ENCODE data around the gene ENAM. TPM values are rescaled to one million over a fixed set of nuclear protein-coding genes. Genes with fewer than 3 reads are reported as not detected.

Gene ENAM, protein sequence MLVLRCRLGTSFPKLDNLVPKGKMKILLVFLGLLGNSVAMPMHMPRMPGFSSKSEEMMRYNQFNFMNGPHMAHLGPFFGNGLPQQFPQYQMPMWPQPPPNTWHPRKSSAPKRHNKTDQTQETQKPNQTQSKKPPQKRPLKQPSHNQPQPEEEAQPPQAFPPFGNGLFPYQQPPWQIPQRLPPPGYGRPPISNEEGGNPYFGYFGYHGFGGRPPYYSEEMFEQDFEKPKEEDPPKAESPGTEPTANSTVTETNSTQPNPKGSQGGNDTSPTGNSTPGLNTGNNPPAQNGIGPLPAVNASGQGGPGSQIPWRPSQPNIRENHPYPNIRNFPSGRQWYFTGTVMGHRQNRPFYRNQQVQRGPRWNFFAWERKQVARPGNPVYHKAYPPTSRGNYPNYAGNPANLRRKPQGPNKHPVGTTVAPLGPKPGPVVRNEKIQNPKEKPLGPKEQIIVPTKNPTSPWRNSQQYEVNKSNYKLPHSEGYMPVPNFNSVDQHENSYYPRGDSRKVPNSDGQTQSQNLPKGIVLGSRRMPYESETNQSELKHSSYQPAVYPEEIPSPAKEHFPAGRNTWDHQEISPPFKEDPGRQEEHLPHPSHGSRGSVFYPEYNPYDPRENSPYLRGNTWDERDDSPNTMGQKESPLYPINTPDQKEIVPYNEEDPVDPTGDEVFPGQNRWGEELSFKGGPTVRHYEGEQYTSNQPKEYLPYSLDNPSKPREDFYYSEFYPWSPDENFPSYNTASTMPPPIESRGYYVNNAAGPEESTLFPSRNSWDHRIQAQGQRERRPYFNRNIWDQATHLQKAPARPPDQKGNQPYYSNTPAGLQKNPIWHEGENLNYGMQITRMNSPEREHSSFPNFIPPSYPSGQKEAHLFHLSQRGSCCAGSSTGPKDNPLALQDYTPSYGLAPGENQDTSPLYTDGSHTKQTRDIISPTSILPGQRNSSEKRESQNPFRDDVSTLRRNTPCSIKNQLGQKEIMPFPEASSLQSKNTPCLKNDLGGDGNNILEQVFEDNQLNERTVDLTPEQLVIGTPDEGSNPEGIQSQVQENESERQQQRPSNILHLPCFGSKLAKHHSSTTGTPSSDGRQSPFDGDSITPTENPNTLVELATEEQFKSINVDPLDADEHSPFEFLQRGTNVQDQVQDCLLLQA
- under 0.01 TPM for total RNA-seq

DNA sequence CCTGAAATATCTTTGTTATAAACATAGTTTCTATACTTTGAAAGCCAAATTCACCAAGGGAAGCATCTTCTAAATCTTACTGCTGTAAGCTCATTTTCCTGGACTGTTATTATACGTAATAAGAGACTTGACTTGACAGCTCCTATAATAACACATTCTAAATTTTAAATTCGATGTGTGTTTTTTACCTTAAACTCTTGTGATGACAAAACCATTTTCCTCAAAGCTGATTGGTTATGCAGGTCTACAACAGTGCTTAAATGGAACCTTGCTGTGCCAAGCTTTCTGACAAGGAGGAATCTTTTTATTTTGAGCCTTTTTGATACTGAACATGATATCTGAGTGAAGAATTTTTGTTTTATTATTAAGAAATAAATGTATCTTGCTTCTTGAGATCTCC, at the start of gene ENAM:
ENAM (plus strand) TSS at position 301 of the 400 bp plus-strand sequence. CDS start 757 bp downstream, outside the sequence.
- DNase-seq (ENCODE audit: low spot score in 2 of 2) (no peak), FAIRE-seq (no peak)

DNA sequence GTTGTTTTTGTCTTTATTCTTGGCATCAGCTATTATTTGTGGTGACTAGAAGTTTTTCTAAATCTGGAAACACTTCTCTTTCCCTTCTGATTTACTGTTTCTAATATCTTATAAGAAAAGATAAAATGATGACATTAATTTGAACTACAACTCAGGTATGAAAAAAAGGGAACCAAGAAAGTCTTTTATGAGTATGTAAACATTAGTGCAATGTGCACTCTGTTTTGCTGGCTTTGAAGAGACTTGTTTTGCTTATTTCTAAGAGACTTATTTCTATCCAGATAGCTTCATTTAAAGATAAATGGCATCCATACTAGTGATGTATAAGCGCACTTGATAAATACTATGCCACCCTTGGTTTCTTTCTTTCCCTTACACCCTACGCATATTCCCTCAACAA, 46.6 kb upstream of the ENAM start:
- DNase-seq (ENCODE audit: low spot score in 2 of 2), result no peak
- no peak for FAIRE-seq

DNA sequence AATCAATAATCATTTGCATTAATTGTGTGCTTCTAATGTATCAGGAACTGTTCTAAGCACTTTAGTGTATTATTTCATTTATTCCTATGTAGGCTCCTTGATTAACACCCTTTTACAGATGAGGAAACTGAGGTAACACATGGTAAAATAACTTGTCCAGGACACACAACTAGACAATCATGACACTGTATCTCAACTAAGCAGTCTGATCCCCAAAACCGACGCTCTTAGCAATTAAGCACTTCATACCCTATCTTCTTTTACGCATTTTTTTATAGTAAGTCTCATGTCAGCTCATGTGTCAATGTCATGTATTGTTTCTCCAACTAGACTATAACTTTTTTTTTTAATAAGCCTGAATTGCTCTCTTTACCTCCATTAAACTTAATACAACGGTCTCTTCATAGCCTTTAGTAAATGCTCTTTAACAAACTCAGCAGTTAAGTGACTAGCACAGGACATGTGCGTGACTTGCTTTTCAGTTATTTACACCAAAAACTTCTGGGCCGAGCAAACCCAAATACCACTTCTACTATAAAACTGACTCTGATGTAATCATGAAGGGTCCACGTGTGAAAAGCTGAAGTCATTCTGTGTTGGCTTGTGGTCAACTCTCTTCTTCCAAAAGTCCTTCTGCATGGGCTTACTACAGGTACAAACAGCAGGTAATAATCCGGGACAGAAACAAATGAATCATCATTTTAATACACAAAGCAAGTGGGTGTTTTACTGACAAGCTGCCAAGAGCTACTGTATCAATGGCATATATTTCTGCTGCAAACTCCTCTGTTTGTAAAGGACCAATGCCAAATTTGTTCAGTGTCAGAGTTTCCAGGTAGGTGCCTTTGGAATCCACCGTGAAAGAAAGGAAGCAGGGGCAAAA, 44.4 kb upstream of the ENAM start:
- DNase-seq (ENCODE audit: low spot score in 2 of 2) (no peak), FAIRE-seq (no peak)

DNA sequence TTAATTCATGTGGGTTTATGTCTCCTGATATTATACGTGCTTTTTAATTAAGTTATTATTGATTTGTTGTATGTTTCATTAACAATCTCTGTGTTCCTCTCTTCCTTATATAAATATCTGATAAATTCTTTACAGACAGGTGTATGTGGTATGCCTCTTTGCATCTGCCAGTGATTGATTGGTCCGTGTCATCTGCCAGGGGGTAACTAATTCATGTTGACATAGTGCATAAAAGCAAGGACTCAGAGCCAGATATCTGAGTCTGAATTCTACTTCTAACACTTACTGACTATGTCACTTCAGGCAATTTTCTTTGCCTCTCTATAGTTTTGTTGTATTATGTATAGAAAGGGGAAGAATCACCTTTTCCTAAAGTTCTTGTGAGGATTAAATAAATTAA, 41.7 kb upstream of the ENAM start:
- no peak for DNase-seq (ENCODE audit: low spot score in 2 of 2)
- no peak for FAIRE-seq

DNA sequence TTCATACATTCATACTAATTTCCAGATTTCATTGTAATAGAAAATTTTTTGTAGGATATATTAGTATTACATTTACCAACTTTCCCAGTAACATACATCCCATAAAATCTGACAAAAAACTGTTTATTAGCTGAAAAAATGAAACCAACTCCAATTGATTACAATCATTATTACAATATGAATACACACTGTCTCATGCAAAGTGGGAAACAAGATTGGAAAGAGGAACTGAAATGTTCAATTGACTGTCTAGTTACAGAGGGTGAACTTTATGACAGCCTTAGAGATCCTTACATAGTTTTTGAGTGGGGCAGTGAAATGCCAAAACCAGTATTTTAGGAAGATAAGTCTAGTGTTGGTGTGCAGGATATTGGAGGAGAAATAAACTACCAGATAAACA, 38.8 kb upstream of the ENAM start:
- FAIRE-seq, result no peak
- DNase-seq (ENCODE audit: low spot score in 2 of 2), result no peak

DNA sequence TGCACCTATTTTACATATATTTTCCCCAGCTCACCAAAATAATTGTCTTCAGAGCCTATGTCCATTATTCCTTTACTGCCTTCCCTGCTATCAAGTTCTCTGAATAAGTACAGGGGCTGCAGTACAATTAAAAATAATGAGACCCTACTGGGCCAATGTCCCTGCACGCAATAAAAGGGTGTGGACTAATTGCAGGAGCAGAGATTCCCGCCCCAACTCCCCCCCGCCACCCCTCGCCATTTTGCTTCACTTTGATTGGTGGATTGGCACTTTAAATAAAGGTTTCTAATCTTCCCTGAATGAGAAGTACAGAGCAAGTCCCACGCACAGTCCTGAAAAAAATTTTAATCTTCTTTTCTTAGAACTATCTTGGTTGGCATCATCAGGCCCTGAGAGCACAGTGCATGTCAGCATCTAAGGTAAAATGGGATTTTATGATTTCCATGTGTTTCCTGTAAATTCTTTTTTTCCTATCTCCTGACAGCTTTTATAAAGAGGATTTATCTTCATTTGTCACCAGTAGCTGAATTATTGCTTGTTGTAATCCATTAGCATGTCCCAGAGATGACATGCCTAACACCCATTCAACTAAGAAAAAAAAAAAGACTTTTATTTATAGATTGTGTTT, 36.5 kb upstream of the ENAM start, which contains the start of gene AMBN:
AMBN (plus strand) TSS at position 302 of the 628 bp plus-strand sequence; CDS start at position 405, 103 bp downstream.
- no peak for DNase-seq (ENCODE audit: low spot score in 2 of 2)
- FAIRE-seq, result no peak

DNA sequence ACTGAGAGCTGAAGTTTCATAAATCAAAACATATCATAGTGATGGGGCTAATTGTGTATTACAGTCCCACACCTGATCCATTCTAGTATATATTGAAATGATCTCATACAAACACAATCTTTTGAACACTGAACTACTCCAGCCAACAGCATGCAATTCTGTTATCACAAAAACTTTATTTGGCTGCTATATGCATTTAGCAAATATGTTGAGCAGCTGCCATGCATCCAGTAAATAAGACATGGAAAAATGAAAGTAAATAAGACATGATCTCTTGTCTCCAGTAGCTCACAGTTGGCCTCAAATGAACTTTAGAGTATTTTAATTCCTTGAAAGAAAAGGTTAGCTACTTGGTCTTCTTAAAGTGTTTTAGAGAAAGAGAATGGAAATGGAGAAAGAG, 34.3 kb upstream of the ENAM start:
- no peak for DNase-seq (ENCODE audit: low spot score in 2 of 2)
- FAIRE-seq, result no peak

DNA sequence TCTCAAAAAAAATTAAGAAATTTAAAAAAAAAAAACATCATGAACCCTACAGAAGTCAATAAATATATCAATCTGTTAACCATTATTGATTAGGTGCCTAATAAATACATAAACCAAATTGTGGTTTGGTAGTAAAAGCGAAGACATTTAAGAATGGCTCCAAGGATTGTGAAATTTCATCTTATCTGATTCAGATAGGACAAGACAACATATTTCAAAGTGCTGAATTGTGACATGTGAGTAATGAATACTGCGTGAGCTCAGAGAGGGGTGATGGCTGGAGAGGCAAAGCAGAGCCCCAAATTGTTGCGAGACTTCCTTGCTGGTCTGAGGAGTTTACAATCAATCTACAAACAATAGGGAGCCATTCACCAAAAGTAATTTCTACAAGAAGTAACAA, 28.2 kb upstream of the ENAM start:
- FAIRE-seq, result no peak

DNA sequence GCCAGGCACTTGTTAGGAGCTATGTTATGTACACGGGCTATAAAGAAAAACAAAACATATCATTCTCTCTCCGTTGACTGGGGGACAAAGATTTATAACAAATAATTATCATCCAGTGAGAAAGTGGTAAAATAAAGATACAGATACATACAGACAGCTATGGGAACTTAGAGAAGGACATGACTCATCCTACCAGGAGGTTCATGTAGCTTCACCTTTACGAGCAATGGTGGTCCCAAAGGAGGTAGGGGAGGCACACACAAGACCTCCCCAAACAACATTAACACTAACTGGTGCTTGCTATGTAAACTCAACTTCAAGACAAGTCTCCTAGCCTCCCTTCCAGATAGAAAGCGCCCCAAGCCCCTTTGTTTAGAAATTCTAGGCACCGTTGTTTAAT, 27.6 kb upstream of the ENAM start:
- no peak for FAIRE-seq

More for the DNA sequence above, 28.2 kb upstream of the ENAM start:
- no peak for DNase-seq (ENCODE audit: low spot score in 2 of 2)

DNA sequence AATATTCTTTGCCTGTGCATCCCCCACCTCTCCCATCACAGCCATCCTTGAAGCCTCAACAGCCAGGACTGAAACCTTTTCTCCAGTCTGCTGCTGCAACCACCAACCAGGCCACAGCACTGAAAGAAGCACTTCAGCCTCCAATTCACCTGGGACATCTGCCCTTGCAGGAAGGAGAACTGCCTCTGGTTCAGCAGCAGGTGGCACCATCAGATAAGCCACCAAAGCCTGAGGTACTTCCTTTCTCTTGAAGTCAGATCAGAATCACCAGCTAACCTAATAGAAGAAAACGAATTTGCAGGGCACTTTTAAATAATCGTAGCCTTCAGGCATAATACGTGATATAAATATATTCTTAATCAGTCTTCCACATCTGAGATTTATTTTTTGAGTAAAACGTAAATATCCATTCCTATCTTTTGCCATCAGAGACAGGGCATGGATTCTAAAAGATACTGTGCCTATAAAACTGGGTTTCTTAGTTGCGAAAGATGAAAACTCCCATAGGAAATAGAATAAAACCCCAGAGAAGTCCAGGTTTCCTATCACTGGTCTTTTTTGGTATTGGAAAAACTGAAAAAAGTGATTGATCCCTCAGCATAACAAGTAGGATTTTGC, 27.0 kb upstream of the ENAM start:
- DNase-seq (ENCODE audit: low spot score in 2 of 2) (peak in 1 of 2 donors; percentile 5), FAIRE-seq (no peak)

More for the DNA sequence above, 27.6 kb upstream of the ENAM start:
- DNase-seq (ENCODE audit: low spot score in 2 of 2), result no peak

DNA sequence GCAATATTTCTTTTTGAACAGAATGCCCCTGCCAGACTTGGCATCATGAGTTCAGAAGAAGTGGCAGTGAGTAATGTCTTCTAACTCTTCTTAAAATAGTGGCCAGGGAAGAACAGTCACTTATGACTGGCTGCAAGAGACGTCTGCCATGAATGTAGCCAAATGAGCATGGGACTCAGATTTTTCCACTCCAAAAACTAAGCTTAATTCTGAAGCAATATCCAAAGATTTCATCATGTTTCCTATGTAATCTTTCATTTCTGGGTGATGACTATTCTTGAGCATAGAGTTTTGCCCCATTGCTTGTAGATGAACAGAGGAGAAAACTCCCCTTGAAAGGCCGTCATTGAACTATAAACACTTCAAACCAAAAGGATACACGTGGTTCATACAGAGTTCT, 24.7 kb upstream of the ENAM start:
- DNase-seq (ENCODE audit: low spot score in 2 of 2) (no peak), FAIRE-seq (no peak)

DNA sequence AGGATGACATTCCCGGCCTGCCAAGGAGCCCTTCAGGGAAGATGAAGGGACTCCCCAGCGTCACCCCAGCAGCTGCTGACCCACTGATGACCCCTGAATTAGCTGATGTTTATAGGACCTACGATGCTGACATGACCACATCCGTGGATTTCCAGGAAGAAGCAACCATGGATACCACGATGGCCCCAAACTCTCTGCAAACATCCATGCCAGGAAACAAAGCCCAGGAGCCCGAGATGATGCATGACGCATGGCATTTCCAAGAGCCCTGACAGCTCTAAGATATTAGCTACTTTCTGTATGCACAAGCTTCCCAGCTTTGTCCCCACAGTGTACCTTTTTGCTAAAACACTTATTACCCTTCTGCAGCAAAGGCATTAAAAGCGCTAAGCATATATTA, 22.1 kb upstream of the ENAM start:
- DNase-seq (ENCODE audit: low spot score in 2 of 2), result no peak
- FAIRE-seq, result no peak

DNA sequence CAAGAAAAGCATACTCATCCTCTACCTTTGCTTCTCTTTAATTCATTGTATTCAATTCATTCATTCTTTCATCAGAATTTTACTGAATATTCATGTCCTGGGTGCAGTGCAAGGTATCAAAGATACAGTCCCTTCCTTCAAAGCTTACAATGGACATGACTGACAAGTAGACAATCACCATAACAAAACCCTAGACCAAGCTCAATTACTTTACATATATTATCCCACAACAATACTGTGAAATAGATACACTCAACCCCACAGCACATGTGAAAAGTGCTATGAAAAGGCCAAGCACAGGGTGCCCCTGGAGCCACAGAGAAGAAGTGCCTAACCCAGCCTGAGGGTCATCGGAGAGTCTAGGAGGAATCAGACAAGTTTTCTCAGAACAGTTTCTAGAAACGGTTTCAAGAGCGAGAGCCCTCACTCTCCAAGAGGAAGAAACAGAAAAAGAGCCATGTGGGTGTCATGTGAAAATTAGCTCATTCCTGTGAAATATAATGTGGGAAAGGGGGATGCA, 21.1 kb upstream of the ENAM start:
- DNase-seq (ENCODE audit: low spot score in 2 of 2) (no peak), FAIRE-seq (no peak)

DNA sequence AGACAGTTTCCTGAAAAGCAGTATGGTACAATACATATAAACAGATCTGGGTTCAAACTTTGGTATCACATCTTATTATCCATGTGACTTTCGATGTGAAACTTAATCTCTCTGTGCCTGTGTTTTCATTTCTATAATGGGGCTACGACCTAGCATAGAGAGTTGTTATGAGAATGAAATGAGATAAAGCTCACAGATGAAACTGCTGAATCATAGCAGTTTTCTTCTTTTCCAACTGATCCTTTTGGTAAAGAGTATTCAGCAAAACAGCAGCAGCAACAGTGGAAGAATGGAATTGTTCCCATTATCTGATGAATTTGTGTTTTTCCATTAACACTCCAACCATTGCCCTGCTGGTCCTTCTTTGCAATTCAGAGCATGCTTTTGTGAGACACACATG, 20.2 kb upstream of the ENAM start:
- DNase-seq (ENCODE audit: low spot score in 2 of 2), result no peak
- FAIRE-seq, result no peak

DNA sequence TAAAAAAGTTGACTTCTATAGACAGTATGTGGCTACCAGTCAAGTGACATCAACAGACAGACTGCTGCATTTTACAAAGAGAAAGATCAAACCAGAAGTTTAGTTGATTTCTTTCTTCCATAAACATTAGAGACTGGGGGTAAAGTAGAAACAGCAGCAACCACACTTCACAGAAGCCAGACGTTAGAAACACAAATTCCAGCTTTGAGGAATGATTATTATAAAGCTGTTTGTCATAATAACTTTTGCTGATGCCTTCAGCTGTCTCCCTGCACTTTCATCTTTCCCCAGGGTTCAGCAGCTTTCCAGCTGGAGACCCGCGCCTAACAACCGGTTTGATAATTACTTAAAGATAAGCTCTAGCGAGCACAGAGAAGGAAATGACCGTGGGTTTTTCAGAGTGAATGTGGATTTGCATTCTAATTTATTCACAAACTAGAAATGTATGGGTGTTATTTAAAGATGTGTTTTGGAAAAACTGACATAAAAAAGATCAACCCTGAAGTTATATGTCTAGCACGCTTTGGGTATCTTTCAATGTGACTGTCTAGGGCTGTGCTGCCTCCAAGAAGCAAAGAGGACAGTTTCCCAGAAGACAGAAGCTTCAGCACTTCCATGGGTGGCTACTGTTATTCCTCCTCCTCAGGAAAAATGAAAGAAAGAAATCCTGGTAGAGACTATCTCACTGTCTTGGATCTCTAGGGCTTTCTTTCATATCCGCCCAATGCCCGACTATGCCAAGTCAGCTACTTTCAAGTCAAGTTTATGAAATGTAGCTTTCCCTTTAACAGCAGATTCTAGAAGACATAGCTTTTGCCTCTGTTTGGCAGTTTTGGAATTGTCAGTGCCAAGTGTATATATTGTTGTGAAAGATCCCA, 15.0 kb upstream of the ENAM start:
- FAIRE-seq (no peak), DNase-seq (ENCODE audit: low spot score in 2 of 2) (no peak)

DNA sequence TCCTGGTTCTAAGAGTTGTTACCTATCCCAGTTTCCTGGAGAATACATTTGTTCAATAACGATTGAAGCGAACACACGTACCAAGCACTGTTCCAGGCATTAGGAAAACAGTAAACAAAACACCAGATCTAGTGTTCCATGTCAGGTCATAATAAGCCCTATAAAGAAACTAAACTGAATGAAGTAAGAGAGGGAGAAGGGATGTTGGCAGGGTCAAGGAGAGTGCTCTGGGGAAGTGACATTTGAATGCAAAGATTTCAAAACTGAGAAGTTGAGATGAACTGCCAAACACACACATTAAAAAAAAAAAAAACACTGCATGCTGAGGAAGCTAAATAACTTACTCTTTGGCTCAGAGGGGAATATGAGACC, 14.4 kb upstream of the ENAM start:
- FAIRE-seq (no peak), DNase-seq (ENCODE audit: low spot score in 2 of 2) (no peak)

DNA sequence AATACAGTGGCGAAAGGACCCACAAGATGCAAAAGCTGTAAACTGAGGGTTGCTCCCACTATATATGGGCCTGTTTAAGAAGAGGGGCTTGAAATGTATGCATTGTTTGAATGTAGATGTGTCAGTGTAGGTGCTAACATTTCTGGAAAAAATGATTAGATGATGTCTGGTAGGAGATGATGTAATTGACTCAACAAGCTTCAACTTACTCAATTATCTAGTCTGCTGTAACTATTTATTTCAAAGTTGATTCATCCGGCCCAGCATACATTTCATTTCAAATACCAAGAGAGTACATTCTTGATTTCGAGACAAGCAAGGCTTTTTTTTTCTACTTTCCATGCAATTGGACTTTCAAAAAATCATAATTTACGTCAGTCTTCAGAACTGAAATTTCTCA, 9.3 kb upstream of the ENAM start:
- DNase-seq (ENCODE audit: low spot score in 2 of 2), result no peak
- no peak for FAIRE-seq

DNA sequence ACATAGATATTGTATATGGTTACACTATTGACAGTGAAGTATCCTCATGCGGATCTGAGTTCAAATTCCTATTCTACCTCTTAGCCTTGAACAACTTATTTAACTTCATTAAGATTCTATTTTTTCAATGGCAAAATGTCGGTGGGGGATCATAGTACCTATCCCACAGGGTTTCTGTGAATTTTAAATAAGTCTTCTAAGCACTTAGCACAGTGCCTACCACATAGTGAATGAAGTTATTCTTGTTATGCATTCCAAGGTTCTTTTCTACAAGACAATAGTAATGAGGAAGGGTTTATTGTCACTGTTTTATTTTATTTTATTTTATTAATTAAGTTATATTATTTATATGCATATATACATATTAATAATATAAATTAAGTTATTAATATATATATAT, 8.8 kb upstream of the ENAM start:
- DNase-seq (ENCODE audit: low spot score in 2 of 2), result no peak
- FAIRE-seq, result no peak

Data from frontal cortex (tissue), 4 donors.